ENCODE data around the gene RHBDD1.

Gene RHBDD1

DNA sequence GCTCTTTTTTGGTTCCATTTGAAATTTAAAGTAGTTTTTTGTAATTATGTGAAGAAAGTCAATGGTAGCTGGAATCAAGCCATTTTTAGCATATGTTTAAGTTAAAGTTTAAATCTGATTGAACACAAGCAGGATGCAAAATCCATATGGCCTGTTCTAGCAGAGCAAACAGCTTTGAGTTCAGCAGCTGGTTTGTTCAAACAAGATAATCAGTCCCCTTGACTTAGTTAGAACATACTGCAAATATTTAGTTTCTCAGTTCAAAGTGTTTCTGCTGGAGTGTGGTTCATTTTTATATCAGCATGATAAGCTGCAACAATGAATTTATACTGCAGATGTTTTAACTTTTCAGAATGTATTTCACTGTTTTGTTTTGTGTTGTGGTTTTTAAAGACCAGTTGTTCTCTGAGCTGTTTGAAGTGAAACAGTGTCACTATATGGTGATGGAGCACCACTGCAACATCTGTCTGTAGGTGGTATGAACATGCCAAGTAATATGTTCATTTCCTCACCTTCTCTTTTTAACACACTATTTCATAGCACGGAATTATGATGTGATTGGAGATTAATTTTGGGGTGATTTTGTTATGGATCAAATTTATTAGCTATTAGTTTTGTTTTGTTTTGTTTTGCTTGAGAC, 202.8 kb downstream of the RHBDD1 start:
- no peak for DNase-seq

DNA sequence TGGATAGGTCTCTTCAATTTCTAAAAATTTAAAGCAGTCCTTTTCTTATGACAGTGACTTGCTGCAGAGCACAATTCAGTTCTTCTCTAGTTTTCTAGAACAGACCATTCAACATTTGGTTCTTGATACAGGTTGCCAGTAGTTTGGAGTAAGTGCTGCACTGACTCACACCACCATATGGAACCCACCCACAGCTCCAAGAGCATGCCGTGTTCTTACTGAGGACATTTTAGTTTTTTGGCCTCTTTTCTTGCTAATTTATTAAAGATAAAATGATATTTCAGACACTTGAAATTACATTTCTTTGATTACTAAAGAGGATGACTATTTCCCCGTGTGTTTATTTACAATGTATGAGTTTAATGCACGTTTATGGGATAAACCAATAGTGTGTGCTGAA, 208.1 kb downstream of the RHBDD1 start:
- DNase-seq: no peak
